SW 1271 (cell line): ENCODE results near the gene SLC22A23.

ENCODE experiments used
- DNase-seq, 2 experiments: peaks; one replicate each; lab custom pipeline; 2025; lab: John Stamatoyannopoulos, UW

The SLC22A23 gene

DNA sequence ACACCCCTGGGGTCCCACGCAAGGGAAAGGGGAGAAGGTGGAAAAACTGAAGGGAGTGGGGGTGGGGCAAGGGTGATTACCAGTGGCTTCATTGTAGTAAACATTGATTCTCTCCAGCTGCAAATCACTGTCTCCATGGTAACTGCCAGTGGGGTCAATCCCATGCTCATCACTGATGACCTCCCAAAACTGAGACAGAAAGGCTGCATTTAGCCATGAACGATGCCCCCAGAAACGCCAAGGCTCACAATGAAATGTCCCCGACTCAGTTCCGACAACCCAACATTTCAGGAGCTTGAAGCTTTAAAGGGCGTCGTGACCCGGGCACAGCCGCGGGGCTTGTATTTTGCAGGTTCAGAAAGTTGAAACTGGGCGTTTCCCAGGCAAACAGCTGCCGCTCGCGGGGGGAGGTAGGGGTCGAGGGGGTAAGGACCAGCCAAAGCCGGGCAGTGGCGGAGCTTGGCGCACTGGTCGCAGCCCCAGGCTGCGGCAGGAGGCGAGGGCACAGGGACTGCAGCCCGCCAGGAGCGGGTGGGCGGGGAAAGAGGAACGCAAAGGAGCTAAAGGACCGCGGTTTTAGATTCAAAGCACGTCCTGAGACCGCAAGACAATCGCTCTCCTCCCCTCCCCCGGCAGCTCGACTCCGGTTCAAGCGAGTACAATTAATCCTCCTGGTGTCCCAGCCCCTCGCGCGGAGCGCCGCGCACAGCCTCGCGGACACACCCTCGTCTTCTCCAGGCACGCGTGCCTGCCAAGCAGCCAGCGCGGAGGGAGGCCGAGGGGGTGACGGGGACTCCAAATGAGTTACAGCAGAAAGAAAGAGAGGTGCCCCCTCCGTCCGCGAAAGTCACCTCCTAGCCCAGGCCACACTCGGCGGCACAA is 230.1 kb downstream of the SLC22A23 start:
- DNase-seq: no peak

DNA sequence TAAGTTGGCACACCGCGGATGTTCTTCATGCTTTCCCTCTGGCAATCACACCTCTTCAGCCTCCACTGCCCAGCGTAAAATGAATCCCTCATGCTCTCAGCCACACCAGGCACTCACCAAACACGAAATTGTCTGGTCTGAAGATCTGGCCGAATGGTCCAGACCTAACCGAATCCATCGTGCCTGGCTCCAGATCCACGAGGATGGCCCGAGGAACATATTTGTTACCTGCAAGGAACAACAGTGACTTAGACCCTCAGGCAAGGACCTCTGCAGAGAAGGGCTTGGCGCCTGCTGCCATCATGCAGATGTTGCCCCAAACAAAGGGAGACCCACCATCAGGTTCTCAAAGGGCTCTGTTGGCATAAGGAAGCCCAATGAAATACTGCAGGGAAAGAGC is 230.8 kb downstream of the SLC22A23 start:
- DNase-seq: no peak

DNA sequence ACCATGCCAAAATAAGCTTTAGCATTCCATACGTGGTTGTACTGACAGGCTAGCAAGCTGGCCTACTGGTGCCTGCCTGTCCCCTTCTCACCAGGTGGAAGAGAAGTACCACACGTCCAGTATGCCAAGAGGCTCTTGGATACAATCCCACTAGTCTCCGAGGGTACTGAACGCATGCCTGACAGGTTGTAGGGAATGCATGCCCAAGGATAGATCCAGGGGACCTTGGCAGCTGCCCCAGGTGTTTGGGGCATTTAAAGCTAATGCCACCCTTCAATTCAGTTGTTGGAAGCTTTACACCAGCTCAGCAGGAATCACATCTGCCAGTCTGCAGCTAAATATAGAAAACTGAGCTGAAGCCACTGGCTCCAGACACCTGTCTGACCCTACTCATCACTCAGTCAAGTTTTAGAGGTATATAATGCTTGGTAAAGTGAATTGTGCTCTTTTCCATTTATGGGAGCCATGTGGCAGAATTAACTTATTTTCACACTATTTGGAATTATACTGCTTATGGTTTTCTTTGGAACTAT is 234.3 kb downstream of the SLC22A23 start:
- no peak for DNase-seq

DNA sequence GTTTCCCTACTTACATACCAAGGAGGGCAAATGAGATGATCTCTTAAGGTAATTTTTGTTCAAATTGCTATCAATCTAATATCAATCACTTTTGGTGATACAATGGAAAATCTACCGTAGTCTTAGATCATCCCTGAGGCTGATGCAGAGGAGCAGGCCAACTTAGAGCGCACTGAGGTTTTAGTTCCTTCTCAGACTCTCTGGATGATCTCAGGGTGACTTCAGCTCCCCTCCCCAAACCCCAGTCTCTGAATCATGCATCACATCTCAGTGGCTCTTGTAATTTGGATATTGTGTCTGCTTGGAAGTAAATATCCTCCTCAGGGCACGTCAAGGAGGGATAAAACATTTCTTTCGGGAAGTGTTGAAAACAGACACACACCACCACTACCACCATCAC is 235.3 kb downstream of the SLC22A23 start:
- DNase-seq: no peak

DNA sequence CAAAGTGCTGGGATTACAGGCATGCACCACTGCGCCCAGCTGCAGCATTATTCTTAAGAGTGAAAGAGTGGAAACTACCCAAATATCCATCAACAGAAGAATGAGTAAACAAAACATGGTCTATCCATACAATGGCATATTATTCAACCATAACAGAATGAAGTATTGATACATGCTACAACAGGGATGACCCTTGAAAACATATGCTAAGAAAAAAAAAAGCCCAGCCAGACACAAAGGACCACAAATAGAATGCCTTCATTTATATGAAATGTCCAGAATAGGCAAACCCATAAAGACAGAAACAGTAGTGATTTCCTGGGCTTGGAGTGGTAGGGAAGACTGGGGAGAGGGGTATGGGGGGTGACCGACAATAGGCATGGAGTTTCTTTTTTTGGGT is 236.5 kb downstream of the SLC22A23 start:
- no peak for DNase-seq
